Endothelial cell of umbilical vein (primary cell): ENCODE data around the gene SEMA4F. TPM values are rescaled to one million over a fixed set of nuclear protein-coding genes. Genes with fewer than 3 reads are reported as not detected.

ENCODE experiments used
- BruUV-seq: library from RNA; stranded (reverse); fragments of 400-500 nt; replicated peaks from 2 replicates; lab custom pipeline; 2021; lab: Mats Ljungman, UMichigan
- CTCF ChIA-PET: fragments of 300-600, 350-600 bp; sonication (Branson Sonifier 250); formaldehyde crosslinking; loops from one replicate; lab custom pipeline; 2021; ENCODE audit warnings: antibody characterized with exemption, inconsistent platforms; lab: Charles Lee
- POLR2A ChIA-PET: fragments of 300-600, 350-600 bp; sonication (Branson Sonifier 250); formaldehyde crosslinking; loops from one replicate; lab custom pipeline; 2021; ENCODE audit warnings: antibody characterized with exemption, inconsistent platforms; lab: Charles Lee
- DNase-seq: peaks from one replicate; pipeline ENCODE4 v3.0.0-alpha.2; 2011; ENCODE audit warnings: low read depth, low spot score
- FAIRE-seq: peaks from 2 replicates; lab custom pipeline; 2011; peaks lifted over from hg19 to GRCh38; lab: Jason Lieb, UNC
- H2AFZ ChIP-seq: 2 replicates; pipeline ENCODE4 v1.6.0; 2012; ENCODE audit warnings: low read depth, low read length, control low read depth, inconsistent platforms
- H3K27ac ChIP-seq: 2 replicates; pipeline ENCODE4 v1.5.1; 2011; ENCODE audit warnings: low read depth, mild to moderate bottlenecking, control low read depth, low read length, moderate library complexity; ENCODE audit not compliant: insufficient read depth
- H3K27me3 ChIP-seq, 2 experiments: 2 replicates each; pipeline versions ENCODE4 v1.6.0 to v1.6.1; 2011; ENCODE audit warnings: low read length in 2 of 2, mixed read lengths in 1 of 2; ENCODE audit not compliant: control insufficient read depth in 2 of 2, insufficient read depth in 2 of 2
- H3K36me3 ChIP-seq, 2 experiments: 2 replicates in 1 of 2; 3 replicates in 1 of 2; pipeline ENCODE4 v1.5.1; 2011; ENCODE audit warnings: low read length in 2 of 2, mild to moderate bottlenecking in 1 of 2, moderate library complexity in 1 of 2; ENCODE audit not compliant: control insufficient read depth in 2 of 2, insufficient read depth in 2 of 2; ENCODE audit errors: extremely low read depth in 1 of 2
- H3K4me1 ChIP-seq: 3 replicates; pipeline ENCODE4 v1.5.1; 2011; ENCODE audit warnings: mild to moderate bottlenecking, low read length; ENCODE audit not compliant: control insufficient read depth, insufficient read depth; ENCODE audit errors: extremely low read depth
- H3K4me2 ChIP-seq: 2 replicates; pipeline ENCODE4 v1.6.1; 2011; ENCODE audit warnings: low read length, control low read depth, mixed read lengths; ENCODE audit not compliant: insufficient read depth
- H3K4me3 ChIP-seq, 3 experiments: fragments of 200-600 bp in 1 of 3; sonication (generic), shearing (Covaris generic) in 1 of 3; replicated peaks in 1 of 3; 2 replicates each; pipeline ENCODE4 v1.5.1; 2011 to 2016; ENCODE audit warnings: control low read depth in 3 of 3, low read length in 3 of 3, mild to moderate bottlenecking in 2 of 3, inconsistent platforms in 1 of 3, low read depth in 1 of 3, moderate library complexity in 1 of 3; ENCODE audit not compliant: insufficient read depth in 1 of 3
- H3K79me2 ChIP-seq: 2 replicates; pipeline ENCODE4 v1.6.0; 2012; ENCODE audit warnings: low read length, inconsistent platforms; ENCODE audit not compliant: control insufficient read depth, insufficient read depth
- H3K9ac ChIP-seq: replicated peaks from 2 replicates; pipeline ENCODE3; 2011; ENCODE audit warnings: low read length, control low read depth; ENCODE audit not compliant: insufficient read depth; ENCODE audit errors: extremely low read depth
- H3K9me1 ChIP-seq: replicated peaks from 3 replicates; pipeline ENCODE4 v1.6.0; 2011; ENCODE audit warnings: mild to moderate bottlenecking, low read length; ENCODE audit not compliant: control insufficient read depth, insufficient read depth; ENCODE audit errors: extremely low read depth
- H3K9me3 ChIP-seq: replicated peaks from 2 replicates; pipeline ENCODE4 v1.5.1; 2012; ENCODE audit warnings: low read length, inconsistent platforms; ENCODE audit not compliant: control insufficient read depth, insufficient read depth
- H4K20me1 ChIP-seq: replicated peaks from 2 replicates; pipeline ENCODE3; 2011; ENCODE audit warnings: mild to moderate bottlenecking, low read length; ENCODE audit not compliant: control insufficient read depth, insufficient read depth; ENCODE audit errors: extremely low read depth
- EZH2 ChIP-seq: IDR thresholded peaks from 2 replicates; pipeline ENCODE4 v1.6.1; 2012; ENCODE audit warnings: borderline replicate concordance, low read depth, mild to moderate bottlenecking, moderate library complexity, low read length, inconsistent platforms; ENCODE audit not compliant: severe bottlenecking
- GATA2 ChIP-seq: IDR thresholded peaks from 2 replicates; pipeline ENCODE4 v1.7.0; 2011; ENCODE audit warnings: low read depth, mild to moderate bottlenecking, moderate library complexity, mixed read lengths, low read length; ENCODE audit not compliant: insufficient read length, insufficient read depth
- JUN ChIP-seq: IDR thresholded peaks from 2 replicates; pipeline ENCODE4 v1.6.1; 2011; ENCODE audit warnings: borderline replicate concordance, low read depth; ENCODE audit not compliant: insufficient read length, insufficient read depth
- MYC ChIP-seq: IDR thresholded peaks from one replicate; pipeline ENCODE4 v1.6.1; 2011; ENCODE audit warnings: mild to moderate bottlenecking, low read depth, low read length
- POLR2A ChIP-seq: IDR thresholded peaks from 2 replicates; pipeline ENCODE4 v1.6.1; 2012; ENCODE audit warnings: low read depth, mild to moderate bottlenecking, control low read depth, low read length
- POLR2AphosphoS5 ChIP-seq: IDR thresholded peaks from 2 replicates; pipeline ENCODE4 v1.6.1; 2012; ENCODE audit warnings: low read depth, mild to moderate bottlenecking, control low read depth, low read length, moderate library complexity; ENCODE audit not compliant: insufficient read depth
- dilution Hi-C: fragments of 300-500 bp; cut with MboI; formaldehyde crosslinking; loops from one replicate; pipeline ENCODE4 v1.15.0; 2019; ENCODE audit warnings: low sequenced_read_pairs; ENCODE audit not compliant: extremely low pct_ligation_motif_present
- intact Hi-C: fragments of 100-400 bp; cut with micrococcal nuclease; formaldehyde crosslinking; loops from one replicate; pipeline ENCODE4 v1.10.0; 2022
- polyA plus RNA-seq, 4 experiments: library from polyadenylated mRNA; depleted of rRNA in 3 of 4; stranded (reverse) in 3 of 4; unstranded in 1 of 4; fragments of >200 nt; gene quantifications; 2 replicates each; pipeline versions ENCODE4 v1.2.1 to v1.2.3, GENCODE V29; 2011 to 2012; ENCODE audit warnings: missing spikeins in 1 of 4
- total RNA-seq: library from RNA; stranded (reverse); gene quantifications from 2 replicates; pipeline ENCODE4 v1.2.3, GENCODE V29; 2021
- TF ChIP-seq, protein P1 (sequence below): IDR thresholded peaks from 2 replicates; pipeline ENCODE4 v1.6.1; 2011; ENCODE audit not compliant: insufficient read depth, insufficient read length
- TF ChIP-seq, protein P2 (sequence below), 2 donors: IDR thresholded peaks; 1 replicate in 1 of 2; 2 replicates in 1 of 2; pipeline ENCODE4 v1.5.1; 2011; ENCODE audit warnings: low read length in 2 of 2, mild to moderate bottlenecking in 2 of 2, moderate library complexity in 2 of 2, control low read depth in 1 of 2, inconsistent platforms in 1 of 2, low read depth in 1 of 2; ENCODE audit not compliant: insufficient read depth in 1 of 2; ENCODE audit errors: extremely low read depth in 1 of 2

SEMA4F gene
- total and polyA plus RNA-seq, 2 donors (not counting 3 experiments of a cell fraction or from before 2014, with no cell fraction given), result 5.3 to 6.0 TPM

DNA sequence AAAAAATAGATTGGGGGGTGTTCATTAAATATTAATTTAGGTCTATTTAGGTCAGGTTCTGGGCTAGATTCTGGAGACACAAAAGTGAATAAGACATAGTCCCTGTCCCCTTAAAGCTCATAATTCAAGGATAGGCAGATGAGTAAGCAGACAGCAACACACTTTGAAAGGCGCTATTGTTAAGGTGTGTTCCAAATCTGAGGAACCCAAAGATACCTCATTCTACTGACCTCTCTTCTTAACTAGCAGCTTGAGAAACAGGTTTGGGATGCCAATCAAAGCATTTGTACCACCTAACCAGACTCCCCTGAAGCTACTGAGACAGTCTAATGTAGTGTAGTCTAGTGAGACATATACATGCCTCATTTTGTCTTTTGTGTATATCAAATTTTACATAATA, 34.8 kb downstream of the SEMA4F start:
- TF ChIP-seq, protein P1, sequence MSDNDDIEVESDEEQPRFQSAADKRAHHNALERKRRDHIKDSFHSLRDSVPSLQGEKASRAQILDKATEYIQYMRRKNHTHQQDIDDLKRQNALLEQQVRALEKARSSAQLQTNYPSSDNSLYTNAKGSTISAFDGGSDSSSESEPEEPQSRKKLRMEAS, result no peak
- TF ChIP-seq GATA2 (no peak), EZH2 (no peak), POLR2AphosphoS5 (no peak), MYC (no peak), JUN (no peak), POLR2A (no peak)
- TF ChIP-seq, protein P2, sequence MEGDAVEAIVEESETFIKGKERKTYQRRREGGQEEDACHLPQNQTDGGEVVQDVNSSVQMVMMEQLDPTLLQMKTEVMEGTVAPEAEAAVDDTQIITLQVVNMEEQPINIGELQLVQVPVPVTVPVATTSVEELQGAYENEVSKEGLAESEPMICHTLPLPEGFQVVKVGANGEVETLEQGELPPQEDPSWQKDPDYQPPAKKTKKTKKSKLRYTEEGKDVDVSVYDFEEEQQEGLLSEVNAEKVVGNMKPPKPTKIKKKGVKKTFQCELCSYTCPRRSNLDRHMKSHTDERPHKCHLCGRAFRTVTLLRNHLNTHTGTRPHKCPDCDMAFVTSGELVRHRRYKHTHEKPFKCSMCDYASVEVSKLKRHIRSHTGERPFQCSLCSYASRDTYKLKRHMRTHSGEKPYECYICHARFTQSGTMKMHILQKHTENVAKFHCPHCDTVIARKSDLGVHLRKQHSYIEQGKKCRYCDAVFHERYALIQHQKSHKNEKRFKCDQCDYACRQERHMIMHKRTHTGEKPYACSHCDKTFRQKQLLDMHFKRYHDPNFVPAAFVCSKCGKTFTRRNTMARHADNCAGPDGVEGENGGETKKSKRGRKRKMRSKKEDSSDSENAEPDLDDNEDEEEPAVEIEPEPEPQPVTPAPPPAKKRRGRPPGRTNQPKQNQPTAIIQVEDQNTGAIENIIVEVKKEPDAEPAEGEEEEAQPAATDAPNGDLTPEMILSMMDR (IDR thresholded peaks at IDR 0.05; ENCODE audit: extremely low read depth in 1 of 2, insufficient read depth in 1 of 2, low read depth in 1 of 2, low read length in 2 of 2), result no peak
- H3K27ac ChIP-seq, result no peak overlapping the region
- no peaks in the 10 kb centered on the region for H3K4me1 ChIP-seq
- no peak overlapping the region for H2AFZ ChIP-seq
- H3K27me3 ChIP-seq, result peaks cover 12 to 18% of the 10 kb centered on the region in 2 experiments
- DNase-seq, result no peak
- no peak for FAIRE-seq
- ChIA-PET CTCF (interaction anchor here (0.8 to 2.7 kb wide), 8 partner anchors 8 to 554 kb away, joined by 3 to 12 read pairs (median 3); no protein-coding TSS in a partner anchor), POLR2A (no interaction called here)
- intact Hi-C loops (no loop called here), dilution Hi-C loops (no loop called here)
- H3K9me3 ChIP-seq, result no peaks in the 10 kb centered on the region
- no peaks in the 10 kb centered on the region for H3K9me1 ChIP-seq
- no peaks in the 10 kb centered on the region for H4K20me1 ChIP-seq
- H3K79me2 ChIP-seq, result no peaks in the 10 kb centered on the region
- BruUV-seq, result no TSS peak
- H3K36me3 ChIP-seq, result no peaks in the 10 kb centered on the region
- no peak overlapping the region for H3K4me2 ChIP-seq
- no peak overlapping the region for H3K4me3 ChIP-seq
- H3K9ac ChIP-seq, result no peak overlapping the region
